Gastroesophageal sphincter (tissue), 4 donors: ENCODE data around the gene SLC15A2. TPM values are rescaled to one million over a fixed set of nuclear protein-coding genes. Genes with fewer than 3 reads are reported as not detected.
"Not testable (repeated sequence)": the region's sequence is repeated elsewhere in the genome, so short reads cannot be mapped to it uniquely, and the experiment has no call there.

Experiments
- ATAC-seq: fragments of 150-250 bp; one replicate; pipeline ENCODE4 v1.9.1; 2016; ENCODE audit warnings: mild to moderate bottlenecking, moderate library complexity
- H3K27ac ChIP-seq, 4 donors: fragments of 200-600 bp; sonication (generic) in 3 of 4; 1 replicate in 3 of 4; 2 replicates in 1 of 4; pipeline ENCODE4 v1.5.1; 2016 to 2019
- H3K27me3 ChIP-seq: fragments of 200-600 bp; sonication (generic); one replicate; pipeline ENCODE4 v1.5.1; 2019
- H3K36me3 ChIP-seq, 2 donors: fragments of 200-600 bp; sonication (generic); one replicate each; pipeline ENCODE4 v1.5.1; 2019; ENCODE audit warnings: control low read depth in 1 of 2
- H3K4me1 ChIP-seq, 3 donors: fragments of 200-600 bp; sonication (generic); 1 replicate in 2 of 3; 2 replicates in 1 of 3; pipeline ENCODE4 v1.5.1; 2016 to 2019; ENCODE audit warnings: control low read depth in 2 of 3
- H3K4me3 ChIP-seq, 2 donors: fragments of 200-600 bp; sonication (generic); one replicate each; pipeline ENCODE4 v1.5.1; 2019; ENCODE audit warnings: mild to moderate bottlenecking in 1 of 2, moderate library complexity in 1 of 2
- H3K9me3 ChIP-seq, 3 donors: fragments of 200-600 bp; sonication (generic); one replicate each; pipeline ENCODE4 v1.5.1; 2017 to 2019; ENCODE audit warnings: control low read depth in 2 of 3
- EP300 ChIP-seq: sonication (generic); formaldehyde crosslinking; IDR thresholded peaks from one replicate; pipeline ENCODE4 v1.6.1; 2017; ENCODE audit warnings: antibody characterized with exemption, mild to moderate bottlenecking
- POLR2A ChIP-seq, 2 donors: fragments of 450-650 bp; IDR thresholded peaks; one replicate each; pipeline ENCODE4 v1.6.1; 2017; ENCODE audit warnings: antibody characterized with exemption in 2 of 2, mild to moderate bottlenecking in 2 of 2, moderate library complexity in 1 of 2
- POLR2AphosphoS5 ChIP-seq: sonication (generic); formaldehyde crosslinking; IDR thresholded peaks from one replicate; pipeline ENCODE4 v1.6.1; 2017; ENCODE audit warnings: antibody characterized with exemption
- whole genome bisulfite sequencing, 2 donors: methylation state at CpG; one replicate each; pipeline ENCODE4 v1.1.5; 2018; ENCODE audit warnings: low coverage in 1 of 2; 5-methylcytosine and 5-hydroxymethylcytosine counted together
- total RNA-seq, 4 donors: library from RNA; depleted of rRNA; stranded (reverse); fragments of >200 nt; gene quantifications; one replicate each; pipeline ENCODE4 v1.1.0, GENCODE V29; 2016
- TF ChIP-seq, protein P1 (sequence below), 4 experiments: fragments of 200-600 bp in 2 of 4; fragments of 450-650 bp in 2 of 4; sonication (generic) in 1 of 4; IDR thresholded peaks; one replicate each; pipeline ENCODE4 v1.5.1; 2017 to 2019; ENCODE audit warnings: antibody characterized with exemption in 4 of 4, mild to moderate bottlenecking in 2 of 4, moderate library complexity in 2 of 4

Gene SLC15A2
- total RNA-seq, 4 donors from 2014 or later: 0.66 to 7.1 (median 2.6) TPM

DNA sequence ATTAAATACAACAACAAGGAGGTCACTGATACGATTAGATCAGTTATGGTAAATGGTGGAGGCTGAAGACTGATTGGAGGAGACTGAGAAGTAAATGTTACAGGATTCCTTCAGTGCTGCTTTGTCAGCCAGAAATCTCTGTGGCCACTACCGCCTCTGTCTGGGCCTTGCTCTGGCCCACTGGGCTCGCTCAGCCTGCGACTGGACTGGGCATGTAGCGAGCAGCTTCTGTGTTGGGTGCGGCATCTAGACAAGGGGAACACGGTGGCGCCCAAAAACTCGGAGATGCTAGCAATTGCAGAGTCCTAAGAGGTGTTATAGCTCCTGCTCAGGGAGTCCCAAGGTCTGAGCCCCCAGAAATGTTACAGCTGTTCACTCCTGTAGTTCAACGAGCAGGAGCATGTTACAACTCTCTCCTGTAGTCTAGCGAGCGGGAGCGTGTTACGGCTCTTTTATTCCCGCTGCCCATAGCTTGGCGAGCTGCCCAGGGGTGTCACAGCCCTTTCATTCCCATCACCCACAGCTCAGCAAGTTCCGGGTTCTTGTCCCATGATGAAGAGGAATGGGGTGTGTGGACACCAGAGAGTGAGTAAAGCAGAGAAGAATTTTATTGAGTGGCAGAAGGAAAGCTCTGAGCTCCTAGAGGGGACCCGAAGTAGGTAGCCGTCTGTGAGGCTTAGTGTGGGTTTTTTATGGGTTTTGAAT lies 24.7 kb downstream of the SLC15A2 start:
- Histone ChIP-seq H3K27ac (no peak overlapping the region), H3K9me3 (no peaks in the 10 kb centered on the region), H3K4me1 (no peaks in the 10 kb centered on the region), H3K36me3 (no peaks in the 10 kb centered on the region), H3K27me3 (no peaks in the 10 kb centered on the region), H3K4me3 (no peak overlapping the region)
- ATAC-seq: no peak
- 71 to 78% methylated on average over 6 to 12 of the region's 19 CpGs for WGBS, 2 donors
- TF ChIP-seq, protein P1, sequence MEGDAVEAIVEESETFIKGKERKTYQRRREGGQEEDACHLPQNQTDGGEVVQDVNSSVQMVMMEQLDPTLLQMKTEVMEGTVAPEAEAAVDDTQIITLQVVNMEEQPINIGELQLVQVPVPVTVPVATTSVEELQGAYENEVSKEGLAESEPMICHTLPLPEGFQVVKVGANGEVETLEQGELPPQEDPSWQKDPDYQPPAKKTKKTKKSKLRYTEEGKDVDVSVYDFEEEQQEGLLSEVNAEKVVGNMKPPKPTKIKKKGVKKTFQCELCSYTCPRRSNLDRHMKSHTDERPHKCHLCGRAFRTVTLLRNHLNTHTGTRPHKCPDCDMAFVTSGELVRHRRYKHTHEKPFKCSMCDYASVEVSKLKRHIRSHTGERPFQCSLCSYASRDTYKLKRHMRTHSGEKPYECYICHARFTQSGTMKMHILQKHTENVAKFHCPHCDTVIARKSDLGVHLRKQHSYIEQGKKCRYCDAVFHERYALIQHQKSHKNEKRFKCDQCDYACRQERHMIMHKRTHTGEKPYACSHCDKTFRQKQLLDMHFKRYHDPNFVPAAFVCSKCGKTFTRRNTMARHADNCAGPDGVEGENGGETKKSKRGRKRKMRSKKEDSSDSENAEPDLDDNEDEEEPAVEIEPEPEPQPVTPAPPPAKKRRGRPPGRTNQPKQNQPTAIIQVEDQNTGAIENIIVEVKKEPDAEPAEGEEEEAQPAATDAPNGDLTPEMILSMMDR (IDR thresholded peaks at IDR 0.05): no peak
- no peak for TF ChIP-seq POLR2A (IDR thresholded peaks at IDR 0.05)
- TF ChIP-seq POLR2AphosphoS5: no peak
- TF ChIP-seq EP300: no peak

DNA sequence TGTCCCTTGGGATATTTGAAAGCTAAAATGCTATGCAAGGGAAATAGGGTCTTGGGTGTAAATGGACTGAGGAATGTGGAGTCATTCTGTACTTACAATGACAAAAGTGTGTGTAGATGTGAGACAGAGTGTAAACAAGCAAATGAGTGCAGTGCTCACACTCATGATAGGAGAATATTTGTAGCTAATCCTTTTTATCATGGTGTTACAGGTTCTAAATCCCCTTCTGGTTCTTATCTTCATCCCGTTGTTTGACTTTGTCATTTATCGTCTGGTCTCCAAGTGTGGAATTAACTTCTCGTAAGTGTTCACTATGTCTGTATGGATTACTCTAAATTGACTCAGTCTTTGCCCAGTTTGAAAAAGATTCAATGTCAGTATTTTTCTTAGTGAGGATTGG lies 30.5 kb downstream of the SLC15A2 start:
- no peaks in the 10 kb centered on the region for H3K4me1 ChIP-seq
- no peak overlapping the region for H3K4me3 ChIP-seq
- no peak for ATAC-seq
- no peaks in the 10 kb centered on the region for H3K9me3 ChIP-seq
- WGBS, 2 donors: 46 to 72% methylated on average over 3 of the region's 3 CpGs
- H3K36me3 ChIP-seq: peaks cover 0 to 10% of the 10 kb centered on the region in 2 donors
- H3K27ac ChIP-seq: no peak overlapping the region
- no peaks in the 10 kb centered on the region for H3K27me3 ChIP-seq
- no peak for TF ChIP-seq POLR2A (IDR thresholded peaks at IDR 0.05)
- no peak for TF ChIP-seq EP300
- no peak for TF ChIP-seq POLR2AphosphoS5
- TF ChIP-seq, protein P1 (IDR thresholded peaks at IDR 0.05): no peak

DNA sequence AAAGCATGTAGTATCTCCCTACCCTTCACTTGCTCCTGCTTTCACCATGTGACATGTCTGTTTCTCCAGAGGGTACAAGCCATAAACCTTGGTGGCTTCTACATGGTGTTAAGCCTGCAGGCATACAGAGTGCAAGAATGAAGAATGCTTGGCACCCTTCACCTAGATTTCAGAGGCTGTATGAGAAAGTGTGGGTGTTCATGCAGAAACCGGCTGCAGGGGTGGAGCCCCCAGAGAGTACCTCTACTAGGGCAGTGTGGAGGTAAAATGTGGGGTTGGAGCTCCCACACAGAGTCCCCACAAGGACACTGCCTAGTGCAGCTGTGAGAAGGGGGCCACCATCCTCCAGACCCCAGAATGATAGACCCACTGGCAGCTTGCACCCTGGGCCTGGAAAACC lies 32.2 kb downstream of the SLC15A2 start:
- H3K27ac ChIP-seq: no peak overlapping the region
- H3K36me3 ChIP-seq: peaks cover 0 to 13% of the 10 kb centered on the region in 2 donors
- H3K27me3 ChIP-seq: no peaks in the 10 kb centered on the region
- no CpG with 5 or more reads among the region's 1 CpG for WGBS, 2 donors
- no peak overlapping the region for H3K4me3 ChIP-seq
- H3K4me1 ChIP-seq: no peaks in the 10 kb centered on the region
- no peak for ATAC-seq
- H3K9me3 ChIP-seq: no peaks in the 10 kb centered on the region
- TF ChIP-seq, protein P1 (IDR thresholded peaks at IDR 0.05): no peak
- TF ChIP-seq EP300 (no peak), POLR2AphosphoS5 (no peak), POLR2A (IDR thresholded peaks at IDR 0.05) (no peak)

DNA sequence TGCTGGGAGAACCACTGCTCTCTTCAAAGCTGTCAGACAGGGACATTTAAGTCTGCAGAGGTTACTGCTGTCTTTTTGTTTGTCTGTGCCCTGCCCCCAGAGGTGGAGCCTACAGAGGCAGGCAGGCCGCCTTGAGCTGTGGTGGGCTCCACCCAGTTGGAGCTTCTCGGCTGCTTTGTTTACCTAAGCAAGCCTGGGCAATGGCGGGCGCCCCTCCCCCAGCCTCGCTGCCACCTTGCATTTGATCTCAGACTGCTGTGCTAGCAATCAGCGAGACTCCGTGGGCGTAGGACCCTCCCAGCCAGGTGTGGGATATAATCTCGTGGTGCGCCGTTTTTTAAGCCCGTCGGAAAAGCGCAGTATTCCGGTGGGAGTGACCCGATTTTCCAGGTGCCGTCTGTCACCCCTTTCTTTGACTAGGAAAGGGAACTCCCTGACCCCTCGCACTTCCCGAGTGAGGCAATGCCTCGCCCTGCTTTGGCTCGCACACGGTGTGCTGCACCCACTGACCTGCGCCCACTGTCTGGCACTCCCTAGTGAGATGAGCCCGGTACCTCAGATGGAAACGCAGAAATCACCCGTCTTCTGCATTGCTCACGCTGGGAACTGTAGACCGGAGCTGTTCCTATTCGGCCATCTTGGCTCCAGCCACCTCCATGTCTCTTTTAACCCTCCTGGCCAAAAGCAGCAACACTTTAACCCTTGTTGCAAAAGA lies 44.1 kb downstream of the SLC15A2 start:
- not testable (repeated sequence) for ATAC-seq, H3K27me3 ChIP-seq, H3K27ac ChIP-seq, H3K4me1 ChIP-seq, H3K4me3 ChIP-seq, H3K9me3 ChIP-seq
- H3K36me3 ChIP-seq: peaks cover 0 to 13% of the 10 kb centered on the region in 2 donors
- 94 to 99% methylated on average over 11 to 13 of the region's 29 CpGs for WGBS, 2 donors

DNA sequence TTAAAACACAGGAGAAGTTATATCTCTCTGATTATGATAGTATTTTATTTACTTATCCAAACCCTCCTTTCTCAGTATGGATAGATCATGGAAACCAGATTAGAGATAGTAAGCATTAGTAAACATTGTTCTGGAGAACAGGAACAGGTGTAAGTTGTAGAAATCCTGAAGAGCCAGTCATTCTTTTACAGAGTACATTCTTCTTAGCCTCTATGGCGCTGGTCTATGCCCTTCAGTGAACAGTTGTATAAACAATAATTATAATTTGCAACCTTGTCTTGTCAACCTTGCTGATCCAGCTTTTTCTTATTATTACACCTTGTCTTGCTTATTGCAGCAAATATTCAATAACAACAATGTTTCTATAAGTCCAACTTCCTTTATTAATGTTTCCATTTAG lies 47.4 kb downstream of the SLC15A2 start:
- TF ChIP-seq EP300: no peak
- TF ChIP-seq, protein P1 (IDR thresholded peaks at IDR 0.05): no peak
- no peak for TF ChIP-seq POLR2AphosphoS5
- no peak for TF ChIP-seq POLR2A (IDR thresholded peaks at IDR 0.05)
- H3K27me3 ChIP-seq: no peaks in the 10 kb centered on the region
- H3K9me3 ChIP-seq: no peaks in the 10 kb centered on the region
- 71 to 77% methylated on average over 1 of the region's 1 CpG for WGBS, 2 donors
- no peak overlapping the region for H3K4me3 ChIP-seq
- H3K4me1 ChIP-seq: no peaks in the 10 kb centered on the region
- no peak for ATAC-seq
- peaks cover 0 to 13% of the 10 kb centered on the region in 2 donors for H3K36me3 ChIP-seq
- H3K27ac ChIP-seq: no peak overlapping the region
